ENCODE data around the gene ZNF785. TPM values are rescaled to one million over a fixed set of nuclear protein-coding genes. Genes with fewer than 3 reads are reported as not detected.

ZNF785 gene
- polyA plus RNA-seq, 1 experiment, result 6.6 TPM

GRCh38 chr16:30533748-30534367, 51.6 kb downstream of the ZNF785 start:
- TF ChIP-seq CTCF (IDR thresholded peaks at IDR 0.05; ENCODE audit: insufficient read depth, low read depth, low read length), result no peak
- DNase-seq (ENCODE audit: low read depth), result no peak
- no peaks in the 10 kb centered on the region; the same call in none of the 2 replicates for H3K36me3 ChIP-seq (ENCODE audit: control insufficient read depth, insufficient read depth, low read length)
- ChIA-PET CTCF (interaction anchor here (0.6 to 2.6 kb wide), 5 partner anchors 10 to 117 kb away, joined by 3 to 13 read pairs (median 3); partner anchors contain the start of gene PRR14), POLR2A (no interaction called here)
- H3K4me3 ChIP-seq (ENCODE audit: low read depth, low read length), result peak overlapping the region; percentile 56
- H3K27me3 ChIP-seq (ENCODE audit: control insufficient read depth, insufficient read depth, low read length), result no peaks in the 10 kb centered on the region

GRCh38 chr16:30533146-30533522, 52.4 kb downstream of the ZNF785 start:
- DNase-seq (ENCODE audit: low read depth), result no peak
- ChIA-PET CTCF (interaction anchor here (0.6 kb wide), 1 partner anchor 64 kb away, joined by 4 read pairs; no protein-coding TSS in a partner anchor), POLR2A (no interaction called here)
- Histone ChIP-seq H3K27me3 (ENCODE audit: control insufficient read depth, insufficient read depth, low read length) (no peaks in the 10 kb centered on the region), H3K36me3 (ENCODE audit: control insufficient read depth, insufficient read depth, low read length) (no peaks in the 10 kb centered on the region; the same call in none of the 2 replicates), H3K4me3 (ENCODE audit: low read depth, low read length) (no peak overlapping the region)
- TF ChIP-seq CTCF (IDR thresholded peaks at IDR 0.05; ENCODE audit: insufficient read depth, low read depth, low read length), result no peak

GRCh38 chr16:30532285-30533145, 53.0 kb downstream of the ZNF785 start:
- Histone ChIP-seq H3K4me3 (ENCODE audit: low read depth, low read length) (no peak overlapping the region), H3K36me3 (ENCODE audit: control insufficient read depth, insufficient read depth, low read length) (no peaks in the 10 kb centered on the region; the same call in none of the 2 replicates), H3K27me3 (ENCODE audit: control insufficient read depth, insufficient read depth, low read length) (no peaks in the 10 kb centered on the region)
- no peak for TF ChIP-seq CTCF (IDR thresholded peaks at IDR 0.05; ENCODE audit: insufficient read depth, low read depth, low read length)
- CTCF ChIA-PET, result no interaction called here
- POLR2A ChIA-PET, result interaction anchor here (0.6 kb wide), 1 partner anchor 246 kb away, joined by 3 read pairs; no protein-coding TSS in a partner anchor
- DNase-seq (ENCODE audit: low read depth), result no peak

Small RNAs within 50 kb of the gene (small RNA-seq; reads per million reads assigned to genes)
- gene AC093249.1 (ENCODE audit: insufficient read length, low read depth, low replicate concordance) (not detected), gene AC093249.4 (ENCODE audit: insufficient read length, low read depth, low replicate concordance) (not detected)

Other genes starting within 250 kb of the ZNF785 start
- 48.2 and 50.3 TPM in 2 replicates for gene CD2BP2, start 230.4 kb downstream of the ZNF785 start, polyA plus RNA-seq (2011; rRNA removed)
- 11.3 and 16.5 TPM in 2 replicates for gene TBC1D10B, start 215.2 kb downstream of the ZNF785 start, polyA plus RNA-seq (2011; rRNA removed)
- gene MYL11, start 210.9 kb downstream of the ZNF785 start, polyA plus RNA-seq (2011; rRNA removed), result 0.59 and 0.69 TPM in 2 replicates
- 0.17 and 0.22 TPM in 2 replicates for gene SEPTIN1, start 203.1 kb downstream of the ZNF785 start, polyA plus RNA-seq (2011; rRNA removed)
- 2.8 and 4.6 TPM in 2 replicates for gene ZNF48, start 190.3 kb downstream of the ZNF785 start, polyA plus RNA-seq (2011; rRNA removed)
- gene ZNF771, start 178.1 kb downstream of the ZNF785 start, polyA plus RNA-seq (2011; rRNA removed), result 6.8 and 7.9 TPM in 2 replicates
- 27.5 and 33.9 TPM in 2 replicates for gene DCTPP1, start 155.7 kb downstream of the ZNF785 start, polyA plus RNA-seq (2011; rRNA removed)
- gene SEPHS2, start 139.8 kb downstream of the ZNF785 start, polyA plus RNA-seq (2011; rRNA removed), result 44.4 and 50.3 TPM in 2 replicates
- 0.06 TPM in 2 replicates for gene ITGAL, start 113.0 kb downstream of the ZNF785 start, polyA plus RNA-seq (2011; rRNA removed)
- gene ZNF768, start 59.1 kb downstream of the ZNF785 start, polyA plus RNA-seq (2011; rRNA removed), result 14.0 and 17.2 TPM in 2 replicates
- 5.5 and 6.4 TPM in 2 replicates for gene ZNF747, start 50.8 kb downstream of the ZNF785 start, polyA plus RNA-seq (2011; rRNA removed)
- 2.3 and 2.6 TPM in 2 replicates for gene ZNF764, start 27.3 kb downstream of the ZNF785 start, polyA plus RNA-seq (2011; rRNA removed)
- 6.3 and 8.8 TPM in 2 replicates for gene ZNF688, start 14.0 kb downstream of the ZNF785 start, polyA plus RNA-seq (2011; rRNA removed)
- 3.6 and 4.1 TPM in 2 replicates for gene ZNF689, start 24.7 kb upstream of the ZNF785 start, polyA plus RNA-seq (2011; rRNA removed)
- 5.2 TPM in 2 replicates for gene PRR14, start 65.3 kb upstream of the ZNF785 start, polyA plus RNA-seq (2011; rRNA removed)
- 7.8 and 9.4 TPM in 2 replicates for gene FBRS, start 72.7 kb upstream of the ZNF785 start, polyA plus RNA-seq (2011; rRNA removed)
- 3.2 and 4.4 TPM in 2 replicates for gene SRCAP, start 113.5 kb upstream of the ZNF785 start, polyA plus RNA-seq (2011; rRNA removed)
- 24.9 and 32.4 TPM in 2 replicates for gene PHKG2, start 162.7 kb upstream of the ZNF785 start, polyA plus RNA-seq (2011; rRNA removed)
- gene CFAP119, start 176.4 kb upstream of the ZNF785 start, polyA plus RNA-seq (2011; rRNA removed), result 4.7 and 5.0 TPM in 2 replicates
- gene RNF40, start 176.6 kb upstream of the ZNF785 start, polyA plus RNA-seq (2011; rRNA removed), result 64.7 and 82.4 TPM in 2 replicates
- gene ZNF629, start 201.5 kb upstream of the ZNF785 start, polyA plus RNA-seq (2011; rRNA removed), result 4.6 and 6.0 TPM in 2 replicates

Measured in BJ (cell line).